ENCODE results near the gene SPTAN1.

The SPTAN1 gene

GRCh38 chr9:128595471-128595870 lies 43.1 kb downstream of the SPTAN1 start:
- no peak for DNase-seq (ENCODE audit: low read depth in 4 of 4, low spot score in 1 of 4)

- DNase-seq (ENCODE audit: low read depth in 4 of 4, low spot score in 1 of 4), result no peak
Observed at GRCh38 chr9:128600099-128600498, 47.7 kb downstream of the SPTAN1 start.

GRCh38 chr9:128603697-128604096 lies 51.3 kb downstream of the SPTAN1 start:
- DNase-seq (ENCODE audit: low read depth in 4 of 4, low spot score in 1 of 4), result no peak

- no peak for DNase-seq (ENCODE audit: low read depth in 4 of 4, low spot score in 1 of 4)
Observed at GRCh38 chr9:128607642-128608350, 55.4 kb downstream of the SPTAN1 start.

GRCh38 chr9:128610897-128611296 lies 58.5 kb downstream of the SPTAN1 start:
- DNase-seq (ENCODE audit: low read depth in 4 of 4, low spot score in 1 of 4), result no peak

GRCh38 chr9:128611600-128612394 lies 59.4 kb downstream of the SPTAN1 start:
- no peak for DNase-seq (ENCODE audit: low read depth in 4 of 4, low spot score in 1 of 4)

GRCh38 chr9:128614728-128615127 lies 62.3 kb downstream of the SPTAN1 start:
- DNase-seq (ENCODE audit: low read depth in 4 of 4, low spot score in 1 of 4), result no peak

- no peak for DNase-seq (ENCODE audit: low read depth in 4 of 4, low spot score in 1 of 4)
Observed at GRCh38 chr9:128615571-128615970, 63.2 kb downstream of the SPTAN1 start.

- no peak for DNase-seq (ENCODE audit: low read depth in 4 of 4, low spot score in 1 of 4)
Observed at GRCh38 chr9:128617943-128618342, 65.6 kb downstream of the SPTAN1 start.

- DNase-seq (ENCODE audit: low read depth in 4 of 4, low spot score in 1 of 4), result no peak
Observed at GRCh38 chr9:128619127-128619526, 66.7 kb downstream of the SPTAN1 start.

- DNase-seq (ENCODE audit: low read depth in 4 of 4, low spot score in 1 of 4), result no peak
Observed at GRCh38 chr9:128619779-128620178, 67.4 kb downstream of the SPTAN1 start.

- DNase-seq (ENCODE audit: low read depth in 4 of 4, low spot score in 1 of 4), result no peak
Observed at GRCh38 chr9:128621730-128622455, 69.5 kb downstream of the SPTAN1 start.

GRCh38 chr9:128624566-128624965 lies 72.2 kb downstream of the SPTAN1 start:
- DNase-seq (ENCODE audit: low read depth in 4 of 4, low spot score in 1 of 4), result no peak

GRCh38 chr9:128625391-128626146 lies 73.2 kb downstream of the SPTAN1 start:
- DNase-seq (ENCODE audit: low read depth in 4 of 4, low spot score in 1 of 4), result no peak

GRCh38 chr9:128626181-128626580 lies 73.8 kb downstream of the SPTAN1 start:
- no peak for DNase-seq (ENCODE audit: low read depth in 4 of 4, low spot score in 1 of 4)

- DNase-seq (ENCODE audit: low read depth in 4 of 4, low spot score in 1 of 4), result no peak
Observed at GRCh38 chr9:128627127-128627715, 74.8 kb downstream of the SPTAN1 start.

- DNase-seq (ENCODE audit: low read depth in 4 of 4, low spot score in 1 of 4), result no peak
Observed at GRCh38 chr9:128627906-128628305, 75.5 kb downstream of the SPTAN1 start.

- no peak for DNase-seq (ENCODE audit: low read depth in 4 of 4, low spot score in 1 of 4)
Observed at GRCh38 chr9:128628471-128629048, 76.2 kb downstream of the SPTAN1 start.

- no peak for DNase-seq (ENCODE audit: low read depth in 4 of 4, low spot score in 1 of 4)
Observed at GRCh38 chr9:128629136-128629535, 76.7 kb downstream of the SPTAN1 start.

- DNase-seq (ENCODE audit: low read depth in 4 of 4, low spot score in 1 of 4), result no peak
Observed at GRCh38 chr9:128629852-128630545, 77.6 kb downstream of the SPTAN1 start.
